DND-41 (cell line): ENCODE data around the gene P2RY8.

Experiments used
- ATAC-seq: fragments of 200-7000 bp; cut with Tn5 transposase; 3 replicates; pipeline ENCODE4 v1.9.1; 2021; ENCODE audit warnings: low read depth; ENCODE audit not compliant: insufficient read depth
- DNase-seq: peaks from one replicate; pipeline ENCODE4 v3.0.0-alpha.2; 2020
- H2AFZ ChIP-seq: 2 replicates; pipeline ENCODE4 v1.6.0; 2012; ENCODE audit warnings: low read depth, low read length
- H3K27ac ChIP-seq: 2 replicates; pipeline ENCODE4 v1.5.1; 2012; ENCODE audit warnings: low read length, inconsistent platforms
- H3K27me3 ChIP-seq: fragments of 200-600 bp; sonication (generic); 2 replicates; pipeline ENCODE4 v1.6.0; 2012; ENCODE audit warnings: low read length, mild to moderate bottlenecking, inconsistent platforms; ENCODE audit not compliant: insufficient read depth, poor library complexity
- H3K36me3 ChIP-seq: 2 replicates; pipeline ENCODE4 v1.5.1; 2012; ENCODE audit warnings: low read length, inconsistent platforms; ENCODE audit not compliant: insufficient read depth
- H3K4me1 ChIP-seq: 2 replicates; pipeline ENCODE4 v1.5.1; 2012; ENCODE audit warnings: mild to moderate bottlenecking, low read length; ENCODE audit not compliant: insufficient read depth
- H3K4me2 ChIP-seq: 2 replicates; pipeline ENCODE4 v1.6.0; 2012; ENCODE audit warnings: mild to moderate bottlenecking, moderate library complexity, low read length, inconsistent platforms; ENCODE audit not compliant: insufficient read depth
- H3K4me3 ChIP-seq, 2 experiments: fragments of 200-600 bp in 1 of 2; shearing (Covaris generic) in 1 of 2; 2 replicates each; pipeline ENCODE4 v1.5.1; 2012 to 2016; ENCODE audit warnings: inconsistent platforms in 2 of 2, low read length in 2 of 2, mild to moderate bottlenecking in 2 of 2, low read depth in 1 of 2, moderate library complexity in 1 of 2
- H3K79me2 ChIP-seq: 2 replicates; pipeline ENCODE4 v1.6.0; 2012; ENCODE audit warnings: low read length, inconsistent platforms; ENCODE audit not compliant: insufficient read depth
- H3K9ac ChIP-seq: 2 replicates; pipeline ENCODE4 v1.6.0; 2012; ENCODE audit warnings: low read depth, mild to moderate bottlenecking, inconsistent platforms, low read length, moderate library complexity
- H3K9me3 ChIP-seq: 2 replicates; pipeline ENCODE4 v1.5.1; 2012; ENCODE audit warnings: low read length, moderate library complexity, mild to moderate bottlenecking, inconsistent platforms; ENCODE audit not compliant: insufficient read depth, severe bottlenecking
- H4K20me1 ChIP-seq: 2 replicates; pipeline ENCODE4 v1.6.0; 2012; ENCODE audit warnings: low read length; ENCODE audit not compliant: insufficient read depth
- EZH2 ChIP-seq: IDR thresholded peaks from 3 replicates; pipeline ENCODE4 v1.6.1; 2012; ENCODE audit warnings: borderline replicate concordance, low read depth, mild to moderate bottlenecking, moderate library complexity, low read length, inconsistent platforms; ENCODE audit not compliant: severe bottlenecking
- TF ChIP-seq, protein P1 (sequence below): IDR thresholded peaks from 2 replicates; pipeline ENCODE4 v1.5.1; 2012; ENCODE audit warnings: borderline replicate concordance, low read length, moderate library complexity, mild to moderate bottlenecking; ENCODE audit not compliant: poor library complexity, severe bottlenecking; ENCODE audit errors: extremely low read depth

The P2RY8 gene

DNA sequence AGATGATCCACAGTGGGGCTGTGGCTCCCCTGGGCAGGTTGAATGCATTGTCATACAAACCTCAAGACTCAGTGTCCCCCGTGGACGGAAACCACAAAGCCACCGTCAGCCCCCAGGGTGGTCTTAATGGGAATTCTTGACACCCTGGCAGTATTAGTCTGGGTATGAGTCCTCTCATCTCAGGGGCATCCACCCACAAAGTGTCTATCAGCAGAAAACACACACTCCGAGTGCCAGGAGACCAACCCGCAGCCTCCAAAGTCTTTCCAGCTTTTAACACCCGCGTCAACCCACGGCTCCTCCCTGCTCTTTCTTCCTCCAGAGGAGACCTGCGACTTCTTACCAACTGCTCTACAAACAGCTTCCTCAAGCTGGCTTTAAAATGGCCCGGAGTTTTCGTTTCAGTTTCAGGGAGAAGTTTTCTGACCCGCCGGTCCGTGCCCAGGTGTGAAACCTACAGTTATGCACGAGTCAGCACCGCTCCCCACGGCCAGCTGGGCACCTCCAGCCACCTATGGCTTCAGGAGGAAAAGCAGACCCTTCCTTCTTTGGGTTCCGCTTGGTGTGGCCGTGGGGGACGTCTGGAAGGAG is 69.9 kb downstream of the P2RY8 start:
- Histone ChIP-seq H3K4me2 (no peak overlapping the region), H3K36me3 (peaks cover 72% of the 10 kb centered on the region), H3K9ac (no peak overlapping the region), H3K79me2 (peaks cover 76% of the 10 kb centered on the region), H4K20me1 (peaks cover 56% of the 10 kb centered on the region), H3K9me3 (no peaks in the 10 kb centered on the region), H3K27ac (peak overlapping the region; percentile 71; the same call in 1 of the 2 replicates), H3K4me1 (peaks cover 41% of the 10 kb centered on the region), H3K4me3 (no peak overlapping the region), H2AFZ (no peak overlapping the region), H3K27me3 (no peaks in the 10 kb centered on the region)
- TF ChIP-seq EZH2 = no peak
- TF ChIP-seq, protein P1, sequence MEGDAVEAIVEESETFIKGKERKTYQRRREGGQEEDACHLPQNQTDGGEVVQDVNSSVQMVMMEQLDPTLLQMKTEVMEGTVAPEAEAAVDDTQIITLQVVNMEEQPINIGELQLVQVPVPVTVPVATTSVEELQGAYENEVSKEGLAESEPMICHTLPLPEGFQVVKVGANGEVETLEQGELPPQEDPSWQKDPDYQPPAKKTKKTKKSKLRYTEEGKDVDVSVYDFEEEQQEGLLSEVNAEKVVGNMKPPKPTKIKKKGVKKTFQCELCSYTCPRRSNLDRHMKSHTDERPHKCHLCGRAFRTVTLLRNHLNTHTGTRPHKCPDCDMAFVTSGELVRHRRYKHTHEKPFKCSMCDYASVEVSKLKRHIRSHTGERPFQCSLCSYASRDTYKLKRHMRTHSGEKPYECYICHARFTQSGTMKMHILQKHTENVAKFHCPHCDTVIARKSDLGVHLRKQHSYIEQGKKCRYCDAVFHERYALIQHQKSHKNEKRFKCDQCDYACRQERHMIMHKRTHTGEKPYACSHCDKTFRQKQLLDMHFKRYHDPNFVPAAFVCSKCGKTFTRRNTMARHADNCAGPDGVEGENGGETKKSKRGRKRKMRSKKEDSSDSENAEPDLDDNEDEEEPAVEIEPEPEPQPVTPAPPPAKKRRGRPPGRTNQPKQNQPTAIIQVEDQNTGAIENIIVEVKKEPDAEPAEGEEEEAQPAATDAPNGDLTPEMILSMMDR = no peak
- ATAC-seq = no peak
- peak; percentile 44 for DNase-seq

DNA sequence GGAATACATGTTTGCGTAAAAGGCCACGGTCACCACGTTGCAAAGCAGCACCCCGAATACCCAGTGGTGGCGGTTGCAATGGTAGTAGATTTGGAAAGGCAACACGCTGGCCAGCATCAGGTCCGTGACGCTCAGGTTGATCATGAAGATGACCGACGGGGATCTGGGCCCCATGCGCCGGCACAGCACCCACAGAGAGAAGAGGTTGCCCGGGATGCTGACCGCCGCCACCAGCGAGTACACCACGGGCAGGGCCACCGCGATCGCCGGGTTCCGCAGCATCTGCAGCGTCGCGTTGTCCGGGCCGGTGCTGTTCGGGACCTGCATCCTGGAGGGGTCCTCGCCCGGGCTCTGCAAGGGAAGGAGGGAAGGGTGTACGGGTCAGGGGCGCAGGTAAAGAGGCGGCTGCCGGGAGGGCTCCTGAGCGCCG is 70.7 kb downstream of the P2RY8 start:
- Histone ChIP-seq H3K4me1 (peaks cover 32% of the 10 kb centered on the region), H3K36me3 (peaks cover 72% of the 10 kb centered on the region), H3K9me3 (no peaks in the 10 kb centered on the region), H3K27me3 (no peaks in the 10 kb centered on the region), H3K27ac (no peak overlapping the region), H4K20me1 (peaks cover 50% of the 10 kb centered on the region), H3K79me2 (peaks cover 68% of the 10 kb centered on the region), H3K4me2 (no peak overlapping the region), H3K9ac (no peak overlapping the region), H3K4me3 (no peak overlapping the region), H2AFZ (no peak overlapping the region)
- ATAC-seq (no peak), DNase-seq (peak; percentile 3)
- TF ChIP-seq EZH2 = no peak
- TF ChIP-seq, protein P1 = no peak

DNA sequence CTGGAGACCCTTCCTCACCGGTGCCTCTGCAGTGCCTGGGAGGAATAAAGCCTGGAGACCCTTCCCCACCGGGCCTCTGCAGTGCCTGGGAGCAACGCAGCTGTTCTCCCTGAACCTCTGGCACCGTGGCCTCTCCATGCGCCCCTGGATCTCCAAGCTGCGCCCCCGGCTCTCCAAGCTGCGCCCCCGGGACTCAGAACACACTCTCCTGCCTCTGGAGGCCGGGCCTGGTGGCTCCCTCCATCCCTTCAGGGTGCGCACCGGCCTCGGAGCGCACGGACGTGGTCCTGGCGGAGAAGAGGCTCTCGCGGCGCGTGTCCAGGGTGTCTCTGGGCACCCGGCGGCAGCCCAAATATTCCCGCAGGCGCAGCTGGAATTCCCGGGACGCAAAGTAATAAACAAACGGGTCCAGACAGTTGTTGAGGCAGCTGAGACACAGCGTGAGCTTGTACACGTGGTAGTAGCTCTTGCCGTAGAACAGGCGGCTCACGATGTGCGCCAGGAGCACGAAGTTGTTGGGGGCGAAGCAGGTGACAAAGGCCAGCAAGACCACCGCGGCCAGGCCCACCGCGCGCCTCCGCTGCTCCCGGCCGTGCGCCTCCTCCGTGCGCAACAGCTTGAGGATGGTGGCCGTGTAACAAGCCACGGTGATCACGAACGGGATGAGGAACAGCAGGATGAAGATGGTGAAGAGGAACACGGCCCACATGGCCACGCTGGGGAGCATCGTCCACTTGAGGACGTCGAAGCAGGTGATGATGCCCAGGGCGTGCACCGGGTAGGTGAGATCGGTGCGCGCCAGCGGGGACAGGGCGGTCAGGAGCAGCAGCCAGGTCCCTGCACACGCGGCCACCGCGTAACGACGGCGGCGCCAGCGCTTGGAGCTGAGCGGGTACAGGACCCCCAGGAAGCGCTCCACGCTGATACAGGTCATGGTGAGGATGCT is 71.4 kb downstream of the P2RY8 start:
- ATAC-seq (no peak), DNase-seq (peak; percentile 2)
- Histone ChIP-seq H3K27ac (no peak overlapping the region), H3K4me2 (no peak overlapping the region), H3K9ac (no peak overlapping the region), H3K4me3 (no peak overlapping the region), H3K36me3 (peaks cover 70% of the 10 kb centered on the region), H3K9me3 (no peaks in the 10 kb centered on the region), H3K79me2 (peaks cover 61% of the 10 kb centered on the region), H3K27me3 (no peaks in the 10 kb centered on the region), H4K20me1 (peaks cover 50% of the 10 kb centered on the region), H2AFZ (no peak overlapping the region), H3K4me1 (peaks cover 25% of the 10 kb centered on the region)
- TF ChIP-seq, protein P1 = no peak
- no peak for TF ChIP-seq EZH2
